Panc1 (cell line): ENCODE results near the gene SIK3.

Experiments used
- POLR2AphosphoS5 ChIP-seq: IDR thresholded peaks from 2 replicates; pipeline ENCODE4 v1.6.1; 2012; ENCODE audit warnings: mild to moderate bottlenecking, low read depth, low read length, moderate library complexity
- SIN3A ChIP-seq: IDR thresholded peaks from 2 replicates; pipeline ENCODE4 v1.6.1; 2012; ENCODE audit warnings: low read depth, mild to moderate bottlenecking, low read length, moderate library complexity, borderline replicate concordance; ENCODE audit not compliant: insufficient read depth
- TCF7L2 ChIP-seq: IDR thresholded peaks from 2 replicates; pipeline ENCODE4 v1.6.1; 2011; ENCODE audit warnings: mild to moderate bottlenecking, low read depth, low read length, inconsistent platforms
- TF ChIP-seq, protein P1 (sequence below): fragments of 450-650 bp; IDR thresholded peaks from 2 replicates; pipeline ENCODE4 v1.5.1; 2017; ENCODE audit warnings: mild to moderate bottlenecking
- TF ChIP-seq, protein P2 (sequence below), 2 experiments: IDR thresholded peaks; 2 replicates each; pipeline ENCODE4 v1.6.1; 2011 to 2012; ENCODE audit warnings: low read depth in 2 of 2, control low read depth in 1 of 2, low read length in 1 of 2, mild to moderate bottlenecking in 1 of 2, moderate library complexity in 1 of 2; ENCODE audit not compliant: insufficient read depth in 1 of 2

DNA sequence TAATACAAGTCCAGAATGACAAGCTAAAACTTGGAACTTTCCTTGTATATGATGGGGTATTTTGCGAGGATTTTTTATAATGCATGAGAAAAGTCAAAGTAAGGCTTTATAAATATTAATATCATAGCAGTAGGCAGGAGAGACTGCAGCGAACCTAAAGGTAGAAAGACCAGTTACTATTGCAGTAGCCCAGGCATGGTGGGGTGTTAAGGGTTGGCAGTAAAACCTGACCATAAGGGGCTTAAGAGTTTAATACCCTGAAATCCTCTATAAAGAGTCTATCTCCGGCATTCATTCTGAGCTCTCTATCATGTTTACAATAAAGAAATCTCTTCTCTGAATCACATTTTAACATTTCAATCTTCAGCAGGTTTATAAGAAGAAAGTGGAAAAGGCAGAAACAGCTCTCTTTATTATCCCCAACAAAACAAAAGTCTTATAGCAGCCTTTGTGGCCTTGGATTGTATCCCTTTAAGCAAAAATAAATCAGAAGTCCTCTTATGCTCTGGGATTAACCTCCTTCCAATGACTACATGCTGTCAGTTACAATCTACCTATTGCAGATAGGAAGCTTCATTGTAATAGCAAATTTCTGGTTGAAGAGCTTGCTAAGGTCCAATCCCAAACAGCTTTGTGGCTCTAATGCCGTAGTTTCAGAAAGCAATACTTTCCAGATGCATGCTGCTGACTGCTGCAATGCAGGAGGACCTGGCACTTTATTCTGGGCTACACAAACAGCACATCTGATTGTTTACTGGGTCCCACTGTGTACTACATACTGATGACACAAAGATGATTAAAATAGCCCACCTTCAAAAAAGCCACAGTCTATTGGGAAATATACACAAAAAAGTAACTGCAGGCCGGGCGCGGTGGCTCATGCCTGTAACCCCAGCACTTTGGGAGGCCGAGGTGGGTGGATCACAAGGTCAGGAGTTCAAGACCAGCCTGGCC lies 45.8 kb downstream of the SIK3 start:
- no peak for TF ChIP-seq POLR2AphosphoS5
- TF ChIP-seq, protein P1, sequence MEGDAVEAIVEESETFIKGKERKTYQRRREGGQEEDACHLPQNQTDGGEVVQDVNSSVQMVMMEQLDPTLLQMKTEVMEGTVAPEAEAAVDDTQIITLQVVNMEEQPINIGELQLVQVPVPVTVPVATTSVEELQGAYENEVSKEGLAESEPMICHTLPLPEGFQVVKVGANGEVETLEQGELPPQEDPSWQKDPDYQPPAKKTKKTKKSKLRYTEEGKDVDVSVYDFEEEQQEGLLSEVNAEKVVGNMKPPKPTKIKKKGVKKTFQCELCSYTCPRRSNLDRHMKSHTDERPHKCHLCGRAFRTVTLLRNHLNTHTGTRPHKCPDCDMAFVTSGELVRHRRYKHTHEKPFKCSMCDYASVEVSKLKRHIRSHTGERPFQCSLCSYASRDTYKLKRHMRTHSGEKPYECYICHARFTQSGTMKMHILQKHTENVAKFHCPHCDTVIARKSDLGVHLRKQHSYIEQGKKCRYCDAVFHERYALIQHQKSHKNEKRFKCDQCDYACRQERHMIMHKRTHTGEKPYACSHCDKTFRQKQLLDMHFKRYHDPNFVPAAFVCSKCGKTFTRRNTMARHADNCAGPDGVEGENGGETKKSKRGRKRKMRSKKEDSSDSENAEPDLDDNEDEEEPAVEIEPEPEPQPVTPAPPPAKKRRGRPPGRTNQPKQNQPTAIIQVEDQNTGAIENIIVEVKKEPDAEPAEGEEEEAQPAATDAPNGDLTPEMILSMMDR, result no peak
- TF ChIP-seq SIN3A, result no peak
- TF ChIP-seq, protein P2, sequence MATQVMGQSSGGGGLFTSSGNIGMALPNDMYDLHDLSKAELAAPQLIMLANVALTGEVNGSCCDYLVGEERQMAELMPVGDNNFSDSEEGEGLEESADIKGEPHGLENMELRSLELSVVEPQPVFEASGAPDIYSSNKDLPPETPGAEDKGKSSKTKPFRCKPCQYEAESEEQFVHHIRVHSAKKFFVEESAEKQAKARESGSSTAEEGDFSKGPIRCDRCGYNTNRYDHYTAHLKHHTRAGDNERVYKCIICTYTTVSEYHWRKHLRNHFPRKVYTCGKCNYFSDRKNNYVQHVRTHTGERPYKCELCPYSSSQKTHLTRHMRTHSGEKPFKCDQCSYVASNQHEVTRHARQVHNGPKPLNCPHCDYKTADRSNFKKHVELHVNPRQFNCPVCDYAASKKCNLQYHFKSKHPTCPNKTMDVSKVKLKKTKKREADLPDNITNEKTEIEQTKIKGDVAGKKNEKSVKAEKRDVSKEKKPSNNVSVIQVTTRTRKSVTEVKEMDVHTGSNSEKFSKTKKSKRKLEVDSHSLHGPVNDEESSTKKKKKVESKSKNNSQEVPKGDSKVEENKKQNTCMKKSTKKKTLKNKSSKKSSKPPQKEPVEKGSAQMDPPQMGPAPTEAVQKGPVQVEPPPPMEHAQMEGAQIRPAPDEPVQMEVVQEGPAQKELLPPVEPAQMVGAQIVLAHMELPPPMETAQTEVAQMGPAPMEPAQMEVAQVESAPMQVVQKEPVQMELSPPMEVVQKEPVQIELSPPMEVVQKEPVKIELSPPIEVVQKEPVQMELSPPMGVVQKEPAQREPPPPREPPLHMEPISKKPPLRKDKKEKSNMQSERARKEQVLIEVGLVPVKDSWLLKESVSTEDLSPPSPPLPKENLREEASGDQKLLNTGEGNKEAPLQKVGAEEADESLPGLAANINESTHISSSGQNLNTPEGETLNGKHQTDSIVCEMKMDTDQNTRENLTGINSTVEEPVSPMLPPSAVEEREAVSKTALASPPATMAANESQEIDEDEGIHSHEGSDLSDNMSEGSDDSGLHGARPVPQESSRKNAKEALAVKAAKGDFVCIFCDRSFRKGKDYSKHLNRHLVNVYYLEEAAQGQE (IDR thresholded peaks at IDR 0.05; ENCODE audit: insufficient read depth in 1 of 2, low read depth in 2 of 2, low read length in 1 of 2), result no peak
- no peak for TF ChIP-seq TCF7L2
